Measurements from ENCODE around the gene GPR161.
"Not testable (repeated sequence)": the region's sequence is repeated elsewhere in the genome, so short reads cannot be mapped to it uniquely, and the experiment has no call there.

- not testable (repeated sequence) for TF ChIP-seq CTCF, POLR2AphosphoS5 (IDR thresholded peaks at IDR 0.05)
Measured at GRCh38 chr1:168181063-168181720, 44.5 kb upstream of the GPR161 start.
